Measurements from ENCODE around the gene TMEM167A.

TMEM167A gene

DNA sequence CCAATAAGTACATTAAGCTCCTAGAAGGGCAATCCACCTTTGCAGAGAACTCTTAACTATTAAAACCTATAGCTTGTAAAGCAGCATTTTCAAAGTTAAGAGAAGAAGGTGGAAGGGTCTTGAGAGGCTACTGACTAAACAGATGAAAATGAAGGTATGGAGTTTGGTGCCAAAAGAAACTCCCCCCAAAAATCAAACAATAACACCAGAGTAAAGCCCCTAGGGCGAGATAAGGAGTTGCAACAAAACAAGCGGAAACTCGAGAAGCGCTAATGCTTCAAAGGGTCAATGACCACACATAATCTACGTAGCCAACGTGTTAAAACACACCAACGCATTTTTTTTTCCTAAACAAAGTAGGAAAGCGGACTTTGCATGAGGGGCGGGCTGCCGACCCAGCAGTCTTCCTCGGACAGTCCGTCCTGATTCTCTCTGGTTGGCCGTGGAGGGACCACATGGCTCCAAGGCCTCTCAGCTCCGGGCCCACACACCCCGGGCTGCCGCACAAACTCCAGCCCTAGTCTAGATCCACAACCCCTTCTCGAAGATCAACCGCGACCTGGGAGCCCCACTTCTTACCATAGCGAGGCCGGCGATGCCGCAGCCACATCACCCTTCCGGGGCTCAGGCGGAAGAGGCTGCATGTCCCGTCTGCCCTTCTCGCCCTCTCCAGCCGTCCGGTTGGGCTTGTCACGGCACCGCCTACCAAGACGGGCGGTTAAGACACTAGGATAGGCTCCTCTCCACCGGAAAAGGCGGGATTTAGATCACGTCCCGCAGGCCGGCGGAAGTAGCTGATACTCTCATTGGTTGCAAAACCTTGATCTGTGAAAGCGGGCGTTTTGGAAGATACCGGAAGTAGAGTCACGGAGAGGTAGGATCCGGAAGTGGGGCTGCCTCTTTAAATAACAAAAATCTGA, at the start of gene TMEM167A, which contains the start of gene XRCC4:
TMEM167A (minus strand) TSS at position 653 of the 920 bp plus-strand sequence; CDS start at position 582, 71 bp downstream.
XRCC4 (plus strand) TSS at position 806 of the 920 bp plus-strand sequence. CDS start 27,373 bp downstream, outside the sequence.
- peak; percentile 89 to 95 for DNase-seq (ENCODE audit: low read depth in 2 of 2)

- no peak for DNase-seq (ENCODE audit: low read depth in 2 of 2)
These were observed 49.3 kb upstream of the TMEM167A start for GRCh38 chr5:83126501-83126900.

GRCh38 chr5:83125560-83125959, 48.4 kb upstream of the TMEM167A start:
- DNase-seq (ENCODE audit: low read depth in 2 of 2): no peak

GRCh38 chr5:83124593-83124992, 47.4 kb upstream of the TMEM167A start:
- DNase-seq (ENCODE audit: low read depth in 2 of 2): no peak

- no peak for DNase-seq (ENCODE audit: low read depth in 2 of 2)
These were observed 41.8 kb upstream of the TMEM167A start for GRCh38 chr5:83118976-83119375.

- DNase-seq (ENCODE audit: low read depth in 2 of 2): no peak
These were observed 41.3 kb upstream of the TMEM167A start for GRCh38 chr5:83118471-83118870.

GRCh38 chr5:83115816-83116215, 38.6 kb upstream of the TMEM167A start:
- DNase-seq (ENCODE audit: low read depth in 2 of 2): no peak

DNA sequence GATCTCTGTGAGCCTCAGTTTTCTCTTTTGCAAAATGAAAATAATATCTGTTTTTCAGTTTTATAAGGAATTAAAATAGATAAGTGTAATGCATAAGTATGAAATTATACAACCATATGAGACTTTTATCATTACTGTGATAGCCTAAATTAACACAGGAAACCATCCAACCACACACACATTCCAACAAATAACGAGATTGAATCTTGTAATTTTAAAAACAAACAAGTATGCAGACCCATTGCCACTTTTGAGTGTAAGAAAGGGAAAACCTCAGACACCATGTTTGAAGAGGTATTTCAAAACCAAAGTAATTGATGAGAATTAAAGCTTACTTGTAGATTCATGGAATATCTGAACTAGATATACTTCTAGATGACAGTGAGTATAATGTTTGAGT, 32.2 kb upstream of the TMEM167A start:
- DNase-seq (ENCODE audit: low read depth in 2 of 2): no peak

GRCh38 chr5:83107692-83108420, 30.7 kb upstream of the TMEM167A start:
- no peak for DNase-seq (ENCODE audit: low read depth in 2 of 2)

DNA sequence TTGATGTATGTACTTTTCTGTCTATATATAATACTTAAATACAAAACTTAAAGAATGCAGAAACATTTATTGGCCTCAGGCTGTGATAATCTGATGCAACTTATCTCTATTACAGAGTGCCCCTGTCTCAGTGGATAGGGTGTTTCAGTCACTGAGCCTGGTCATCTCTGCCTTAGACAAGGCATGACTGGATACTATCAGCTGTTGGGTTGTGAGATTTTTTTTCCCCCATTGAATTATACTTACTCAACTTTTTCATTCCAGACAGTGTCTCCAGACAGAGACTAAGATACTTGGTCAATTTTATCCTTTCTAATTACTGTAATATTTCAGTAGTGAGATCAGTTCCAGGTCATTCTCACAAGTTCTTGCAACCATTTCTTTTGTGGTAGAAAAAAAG, 26.8 kb upstream of the TMEM167A start:
- no peak for DNase-seq (ENCODE audit: low read depth in 2 of 2)

DNA sequence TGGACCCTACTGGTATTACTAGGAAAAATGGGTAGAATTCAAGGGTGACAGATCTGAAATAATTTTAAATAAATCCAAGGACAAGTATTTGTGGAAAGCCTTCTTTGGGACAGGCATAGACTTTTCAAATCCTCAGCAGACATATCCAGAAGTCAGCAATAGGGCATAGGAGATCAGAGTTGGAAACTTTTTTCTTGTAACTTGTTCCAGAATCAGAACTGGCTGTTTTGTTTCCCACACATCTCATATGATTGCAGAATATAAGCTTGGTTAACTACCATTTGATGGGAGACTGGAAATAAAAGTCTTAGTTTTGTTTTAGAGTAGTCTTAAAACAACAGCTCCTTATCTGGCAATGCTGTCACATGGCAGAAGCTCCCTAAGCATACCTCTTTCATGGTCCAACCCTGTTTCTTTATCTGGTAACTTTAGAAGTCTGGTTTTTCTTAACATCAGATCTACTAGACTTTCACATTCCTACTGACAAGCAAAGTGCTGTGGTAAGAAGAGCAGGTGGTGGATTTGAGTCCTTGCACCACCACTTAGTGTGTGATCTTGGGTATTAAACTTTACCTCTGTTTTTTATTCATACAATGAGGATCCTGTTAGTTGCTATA, 25.3 kb upstream of the TMEM167A start:
- DNase-seq (ENCODE audit: low read depth in 2 of 2): no peak

GRCh38 chr5:83101514-83101913, 24.3 kb upstream of the TMEM167A start:
- no peak for DNase-seq (ENCODE audit: low read depth in 2 of 2)

GRCh38 chr5:83099445-83099844, 22.3 kb upstream of the TMEM167A start:
- DNase-seq (ENCODE audit: low read depth in 2 of 2): no peak

GRCh38 chr5:83099001-83099400, 21.8 kb upstream of the TMEM167A start:
- DNase-seq (ENCODE audit: low read depth in 2 of 2): no peak

DNA sequence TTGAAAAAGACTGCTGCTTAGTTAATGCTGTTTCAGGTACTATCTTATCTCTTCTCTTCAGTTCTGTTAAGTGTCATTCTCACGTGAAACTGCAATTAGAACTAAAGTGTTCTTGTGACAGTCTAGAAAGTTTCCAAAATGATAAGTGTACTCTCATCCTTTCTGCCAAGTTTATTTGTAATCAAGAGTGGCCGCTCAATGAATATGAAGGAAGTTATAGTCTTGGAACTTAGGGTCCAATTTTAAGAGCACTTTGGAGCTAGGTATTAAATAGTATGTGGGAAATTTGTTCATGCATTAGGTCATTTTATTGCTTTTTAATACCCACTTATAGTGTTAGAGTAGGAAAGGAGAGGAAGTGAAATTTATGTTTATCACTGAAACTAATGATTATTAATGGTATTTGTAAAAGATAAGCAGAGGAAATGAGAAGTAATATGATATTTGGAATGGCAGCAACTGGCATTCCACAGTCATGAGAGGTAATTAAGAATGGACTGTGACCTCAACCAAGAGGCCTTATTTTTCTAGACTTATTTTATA, 20.6 kb upstream of the TMEM167A start:
- no peak for DNase-seq (ENCODE audit: low read depth in 2 of 2)

DNA sequence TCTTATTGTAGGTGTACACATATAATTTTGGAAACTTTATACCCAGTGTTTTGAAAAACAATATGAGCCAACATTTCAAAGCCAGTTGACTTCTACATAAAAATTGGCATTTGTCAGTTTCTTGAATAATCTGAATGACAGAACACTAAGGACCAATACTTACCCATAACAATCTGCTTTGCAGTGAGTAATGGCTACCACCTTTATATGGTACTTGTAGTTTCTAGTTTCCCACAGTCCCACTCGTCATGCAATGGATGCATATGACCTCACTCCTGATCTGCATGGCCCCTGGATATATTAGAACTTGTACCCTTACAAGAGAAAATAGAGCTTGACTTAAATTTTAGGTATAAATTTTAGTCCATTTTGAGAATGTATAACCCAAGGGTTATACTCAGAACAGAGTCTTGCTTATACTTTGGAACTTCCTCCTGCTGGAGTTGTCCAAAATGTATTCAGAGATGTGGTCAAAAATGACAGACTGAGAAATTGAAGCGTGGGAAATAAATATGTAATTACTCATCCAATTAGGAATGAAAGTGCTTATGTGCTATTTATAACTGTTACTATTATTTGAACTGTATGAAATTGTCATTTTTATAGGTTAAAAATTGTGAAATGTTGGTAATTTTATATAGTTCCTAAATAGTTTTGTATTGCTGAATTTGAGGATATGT, 19.6 kb upstream of the TMEM167A start:
- DNase-seq (ENCODE audit: low read depth in 2 of 2): no peak

GRCh38 chr5:83095957-83096539, 18.9 kb upstream of the TMEM167A start:
- no peak for DNase-seq (ENCODE audit: low read depth in 2 of 2)

DNA sequence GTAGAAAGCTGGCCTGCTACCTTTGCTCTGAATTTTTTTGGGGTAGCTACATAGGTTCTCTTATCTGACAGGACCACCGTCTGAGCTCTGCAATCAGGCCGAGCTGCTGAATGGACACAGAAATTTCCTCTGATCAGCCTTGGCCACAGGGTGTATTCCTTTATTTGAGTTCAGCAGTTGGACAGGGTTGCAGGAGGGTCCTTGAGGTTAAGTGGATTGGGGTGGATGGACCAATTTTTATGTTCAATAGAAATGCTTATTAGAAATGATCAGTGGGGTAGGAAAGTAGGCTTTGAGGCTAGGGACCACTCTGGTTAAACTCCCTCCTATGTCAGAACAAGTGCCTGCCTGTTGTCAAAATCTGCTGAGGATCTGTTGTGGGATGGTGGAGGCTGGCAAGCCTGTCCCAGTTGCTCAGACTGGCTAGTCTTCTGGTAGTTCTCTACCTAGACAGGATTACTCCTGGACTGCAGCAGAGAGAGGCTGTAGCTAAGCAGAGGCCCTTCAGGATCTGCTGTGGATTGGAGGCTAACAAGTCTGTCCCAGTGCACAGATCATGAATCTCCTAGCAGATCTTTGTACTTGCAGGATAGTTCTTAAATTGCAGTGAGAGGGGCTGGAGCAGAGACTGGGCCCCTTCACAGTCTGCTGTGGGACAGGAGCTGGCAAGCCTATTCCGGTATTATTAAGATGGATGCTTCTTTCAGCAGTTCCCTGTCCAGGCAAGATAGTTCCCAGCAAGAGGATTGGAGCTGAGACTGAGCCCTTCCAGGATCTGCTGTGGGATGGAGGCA, 18.2 kb upstream of the TMEM167A start:
- DNase-seq (ENCODE audit: low read depth in 2 of 2): no peak

DNA sequence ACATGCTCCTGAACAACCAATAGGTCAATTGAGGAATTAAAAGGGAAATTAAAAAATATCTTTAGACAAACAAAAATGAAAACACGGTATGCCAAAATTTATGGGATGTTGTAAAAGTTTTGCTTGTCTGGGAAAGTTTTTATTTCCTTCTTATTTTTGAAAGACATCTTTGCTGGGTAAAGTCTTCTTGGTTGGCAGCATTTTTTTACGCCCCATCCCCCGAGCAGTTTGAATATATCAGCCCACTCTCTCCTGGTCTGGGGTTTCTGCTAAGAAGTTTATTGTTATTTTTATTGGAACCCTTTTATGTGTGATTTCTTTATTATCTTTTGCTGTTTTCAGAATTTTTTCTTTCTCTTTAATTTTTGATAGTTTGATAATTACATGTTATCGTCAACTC, 16.5 kb upstream of the TMEM167A start:
- no peak for DNase-seq (ENCODE audit: low read depth in 2 of 2)

- DNase-seq (ENCODE audit: low read depth in 2 of 2): no peak
These were observed 15.4 kb upstream of the TMEM167A start for GRCh38 chr5:83092619-83093018.

Measured in stimulated activated CD8-positive, alpha-beta memory T cell treated with anti-CD3 and anti-CD28 coated beads, Interleukin-7, amount 100 ng/mL, for 4 hours (primary cell).